ENCODE results near the gene BAIAP2. TPM values are rescaled to one million over a fixed set of nuclear protein-coding genes. Genes with fewer than 3 reads are reported as not detected.

The BAIAP2 gene
- total and polyA plus RNA-seq, 8 donors, result 21.1 to 263 (median 56.3) TPM

DNA sequence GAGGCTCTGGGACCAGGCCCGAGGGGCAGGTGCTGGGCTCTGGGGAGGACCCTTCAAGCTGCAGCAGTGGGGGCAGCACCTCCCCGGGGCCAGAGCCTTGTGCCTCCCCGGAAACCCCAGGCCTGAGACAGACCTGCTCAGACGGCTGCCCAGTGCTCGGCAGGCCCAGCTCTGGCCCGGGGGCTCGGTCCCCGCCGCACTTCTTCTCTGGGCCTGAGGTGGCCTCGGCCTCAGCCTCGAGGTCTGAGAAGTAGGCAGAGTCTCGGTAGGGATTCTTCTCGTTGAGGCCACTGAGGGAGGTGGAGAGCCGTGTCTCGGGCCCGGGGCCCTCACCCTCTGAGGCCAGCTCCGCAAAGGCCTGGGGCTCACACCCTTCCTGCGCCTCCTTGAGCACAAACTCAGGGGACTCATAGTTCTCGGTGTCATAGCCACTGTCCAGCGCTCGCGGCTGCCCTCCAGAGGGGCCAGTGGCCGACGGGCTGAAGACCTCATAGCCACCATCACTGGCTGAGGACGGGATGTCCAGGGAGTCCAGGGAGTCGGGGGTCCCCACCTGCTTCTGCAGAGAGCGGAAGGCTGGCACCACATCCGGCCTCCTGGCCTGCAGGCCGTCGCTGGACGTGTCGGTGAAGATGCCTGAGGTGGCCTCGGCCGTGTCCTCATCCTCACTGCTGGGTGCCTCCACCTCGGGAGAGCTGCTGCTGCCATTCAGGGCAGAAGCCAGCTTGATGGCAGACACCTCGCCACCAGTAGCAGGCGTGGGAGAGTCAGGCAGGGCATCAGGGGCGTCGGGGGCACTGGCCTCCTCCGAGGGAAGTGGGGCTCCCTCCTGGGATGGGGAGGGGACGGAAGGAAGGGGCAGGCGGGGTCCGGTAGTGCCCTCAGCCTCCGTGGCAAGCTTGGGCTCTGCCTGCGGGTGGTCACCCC, 86.0 kb downstream of the BAIAP2 start:
- TF ChIP-seq, protein P1, sequence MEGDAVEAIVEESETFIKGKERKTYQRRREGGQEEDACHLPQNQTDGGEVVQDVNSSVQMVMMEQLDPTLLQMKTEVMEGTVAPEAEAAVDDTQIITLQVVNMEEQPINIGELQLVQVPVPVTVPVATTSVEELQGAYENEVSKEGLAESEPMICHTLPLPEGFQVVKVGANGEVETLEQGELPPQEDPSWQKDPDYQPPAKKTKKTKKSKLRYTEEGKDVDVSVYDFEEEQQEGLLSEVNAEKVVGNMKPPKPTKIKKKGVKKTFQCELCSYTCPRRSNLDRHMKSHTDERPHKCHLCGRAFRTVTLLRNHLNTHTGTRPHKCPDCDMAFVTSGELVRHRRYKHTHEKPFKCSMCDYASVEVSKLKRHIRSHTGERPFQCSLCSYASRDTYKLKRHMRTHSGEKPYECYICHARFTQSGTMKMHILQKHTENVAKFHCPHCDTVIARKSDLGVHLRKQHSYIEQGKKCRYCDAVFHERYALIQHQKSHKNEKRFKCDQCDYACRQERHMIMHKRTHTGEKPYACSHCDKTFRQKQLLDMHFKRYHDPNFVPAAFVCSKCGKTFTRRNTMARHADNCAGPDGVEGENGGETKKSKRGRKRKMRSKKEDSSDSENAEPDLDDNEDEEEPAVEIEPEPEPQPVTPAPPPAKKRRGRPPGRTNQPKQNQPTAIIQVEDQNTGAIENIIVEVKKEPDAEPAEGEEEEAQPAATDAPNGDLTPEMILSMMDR (IDR thresholded peaks at IDR 0.05), result no peak
- TF ChIP-seq EP300 (IDR thresholded peaks at IDR 0.05), result no peak
- no peak for TF ChIP-seq POLR2A (IDR thresholded peaks at IDR 0.05)
- no peak for TF ChIP-seq POLR2AphosphoS5 (IDR thresholded peaks at IDR 0.05)
- H3K36me3 ChIP-seq, result peaks cover 5 to 33% (median 13%) of the 10 kb centered on the region in 4 donors
- H3K9me3 ChIP-seq, result no peaks in the 10 kb centered on the region
- H3K27ac ChIP-seq, result peak overlapping the region in 1 of 5 donors; percentile 82
- H3K4me3 ChIP-seq, result no peak overlapping the region
- peaks cover 0 to 22% (median 0%) of the 10 kb centered on the region in 3 donors for H3K27me3 ChIP-seq
- peaks cover 17 to 40% (median 26%) of the 10 kb centered on the region in 4 donors for H3K4me1 ChIP-seq
- intact Hi-C loops (cut with DNase I; ENCODE audit: low total_unique reads), result no loop called here
- DNase-seq, result no peak
- WGBS, 5 donors, result 76 to 81% (median 80%) methylated on average over 28 to 45 of the region's 45 CpGs

DNA sequence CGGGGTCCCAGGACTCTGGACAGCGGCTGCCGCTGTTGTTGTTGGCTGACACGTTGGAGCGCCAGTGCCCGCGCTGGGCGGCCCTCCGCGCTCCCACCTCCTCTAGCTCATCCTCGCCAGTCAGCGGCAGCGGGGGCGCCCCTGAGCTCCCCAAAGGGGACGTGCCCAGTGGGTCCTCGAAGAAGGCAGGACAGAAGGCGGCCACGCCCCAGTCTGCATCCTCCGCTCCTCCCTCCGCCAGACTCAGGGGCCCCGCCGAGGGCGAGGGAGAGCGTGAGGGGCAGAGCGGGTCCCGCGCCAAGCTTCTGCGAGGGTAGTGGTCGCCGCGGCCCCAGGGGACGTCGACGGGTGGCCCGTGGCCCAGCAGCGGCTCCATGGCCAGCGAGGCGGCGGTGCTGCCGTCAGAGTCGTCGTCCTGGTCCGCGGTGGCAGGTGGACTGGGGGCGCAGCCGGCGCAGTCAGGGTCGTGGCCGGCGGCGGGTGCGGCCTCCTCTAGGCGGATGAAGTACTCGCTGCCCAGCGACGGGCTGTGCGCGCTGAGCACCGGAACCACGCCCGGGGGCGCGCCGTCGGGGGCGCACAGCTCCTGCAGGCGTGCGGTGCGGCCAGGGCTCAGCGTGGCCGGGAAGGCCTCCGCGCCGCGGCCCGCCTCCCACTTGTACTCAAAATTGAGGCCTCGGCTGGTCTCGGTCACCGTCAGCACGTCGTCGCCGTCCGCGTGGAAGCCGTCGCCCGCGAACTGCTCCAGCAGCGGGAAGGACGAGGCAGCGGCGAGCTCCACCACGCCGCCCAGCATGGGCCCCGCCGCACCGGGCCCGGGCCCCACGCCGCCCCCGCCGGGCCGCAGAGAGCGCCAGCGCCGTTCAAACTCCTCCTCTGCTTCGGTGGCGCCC, 87.1 kb downstream of the BAIAP2 start:
- 63 to 81% (median 72%) methylated on average over 73 to 109 of the region's 109 CpGs for WGBS, 5 donors
- H3K27ac ChIP-seq, result no peak overlapping the region
- no peak for DNase-seq
- peaks cover 0 to 22% (median 0%) of the 10 kb centered on the region in 3 donors for H3K27me3 ChIP-seq
- H3K4me1 ChIP-seq, result peaks cover 17 to 29% (median 23%) of the 10 kb centered on the region in 4 donors
- no peak for TF ChIP-seq POLR2AphosphoS5 (IDR thresholded peaks at IDR 0.05)
- TF ChIP-seq EP300 (IDR thresholded peaks at IDR 0.05), result no peak
- TF ChIP-seq, protein P1 (IDR thresholded peaks at IDR 0.05), result no peak
- no peak for TF ChIP-seq POLR2A (IDR thresholded peaks at IDR 0.05)
- H3K9me3 ChIP-seq, result no peaks in the 10 kb centered on the region
- peaks cover 0 to 24% (median 4%) of the 10 kb centered on the region in 4 donors for H3K36me3 ChIP-seq
- intact Hi-C loops (cut with DNase I; ENCODE audit: low total_unique reads), result no loop called here
- H3K4me3 ChIP-seq, result no peak overlapping the region

DNA sequence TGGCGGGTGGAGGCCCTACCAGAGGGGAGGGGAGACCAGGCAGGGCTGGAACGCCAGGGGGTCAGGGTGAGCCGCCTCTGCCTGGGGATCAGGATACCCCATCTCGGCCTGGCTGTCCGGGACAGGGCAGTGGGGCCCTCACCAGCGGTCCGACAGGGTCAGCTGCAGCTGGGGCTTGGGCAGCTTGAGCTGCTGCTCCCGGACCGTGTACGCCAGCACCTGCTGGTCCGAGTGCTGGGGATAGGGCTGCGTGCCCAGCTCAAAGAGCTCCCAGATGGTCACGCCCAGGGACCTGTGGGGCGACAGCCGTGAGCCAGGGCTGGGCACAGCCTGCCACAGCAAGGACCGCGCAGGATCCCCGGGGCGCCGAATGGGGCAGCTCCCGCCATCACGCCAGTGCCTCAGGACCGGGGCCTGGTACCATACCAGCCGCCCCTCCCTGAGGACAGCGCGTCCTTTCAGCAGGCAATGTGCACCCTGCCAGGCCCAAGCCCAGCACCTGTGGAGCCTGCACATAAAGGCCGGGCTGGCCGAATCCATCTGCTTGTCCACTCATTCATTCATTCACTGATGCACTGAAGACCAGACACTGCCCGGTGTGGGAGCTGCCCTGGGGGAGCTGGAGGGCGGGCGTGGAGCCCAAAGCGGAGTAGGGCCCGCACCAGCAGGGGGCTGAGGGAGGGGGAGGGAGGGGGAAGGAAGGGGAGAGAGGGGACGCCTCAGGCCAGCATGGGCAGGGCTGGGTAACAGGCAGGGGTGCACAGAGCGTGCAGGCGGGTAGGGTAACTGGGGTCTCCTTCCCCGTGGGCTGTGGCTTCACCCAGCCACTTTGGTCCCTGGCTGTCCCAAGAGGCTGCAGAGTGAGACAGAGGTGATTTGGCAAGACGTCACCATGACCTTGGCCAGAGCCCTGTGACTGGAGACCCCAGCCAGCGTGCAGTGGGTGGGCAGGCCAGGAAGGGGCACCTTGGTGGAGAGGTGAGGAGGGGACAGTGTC, 88.4 kb downstream of the BAIAP2 start:
- peak in 1 of 2 donors; percentile 57 for DNase-seq
- H3K27ac ChIP-seq, result no peak overlapping the region
- H3K27me3 ChIP-seq, result peaks cover 0 to 22% (median 0%) of the 10 kb centered on the region in 3 donors
- peaks cover 13 to 18% (median 15%) of the 10 kb centered on the region in 4 donors for H3K4me1 ChIP-seq
- 60 to 82% (median 79%) methylated on average over 11 to 39 of the region's 39 CpGs for WGBS, 5 donors
- peaks cover 0 to 15% (median 2%) of the 10 kb centered on the region in 4 donors for H3K36me3 ChIP-seq
- intact Hi-C loops (cut with DNase I; ENCODE audit: low total_unique reads), result no loop called here
- no peaks in the 10 kb centered on the region for H3K9me3 ChIP-seq
- TF ChIP-seq EP300 (IDR thresholded peaks at IDR 0.05), result no peak
- TF ChIP-seq, protein P1 (IDR thresholded peaks at IDR 0.05), result no peak
- no peak for TF ChIP-seq POLR2AphosphoS5 (IDR thresholded peaks at IDR 0.05)
- TF ChIP-seq POLR2A (IDR thresholded peaks at IDR 0.05), result no peak
- H3K4me3 ChIP-seq, result no peak overlapping the region
